ENCODE results near the gene VILL.

Gene VILL

DNA sequence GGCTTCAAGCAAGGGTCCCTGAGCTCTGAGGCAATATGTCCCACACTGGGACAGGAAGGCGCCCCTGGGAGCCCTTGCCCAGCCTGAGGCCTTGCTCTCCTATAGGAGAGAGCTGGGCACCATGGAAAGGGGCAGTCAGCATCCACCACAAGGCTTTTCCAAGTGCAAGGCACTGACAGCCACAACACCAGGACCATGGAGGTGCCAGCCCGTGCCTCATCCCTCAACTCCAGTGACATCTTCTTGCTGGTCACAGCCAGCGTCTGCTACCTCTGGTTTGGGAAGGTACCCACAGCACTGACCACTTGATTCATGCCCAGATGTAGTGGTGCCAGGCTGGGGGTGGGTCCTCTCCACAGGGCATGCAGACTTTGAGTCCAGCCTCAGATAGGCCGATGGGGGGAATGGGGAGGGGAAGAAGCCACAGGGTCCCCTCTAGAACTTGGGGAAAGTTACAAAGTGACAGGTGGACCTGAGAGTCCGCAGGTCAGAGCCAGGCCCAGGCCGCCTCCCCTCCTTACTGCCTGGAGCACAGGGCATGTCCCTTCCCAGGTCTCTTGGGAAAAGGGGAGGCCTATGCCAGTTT, 11.8 kb downstream of the VILL start:
- no peak for TF ChIP-seq CTCF (IDR thresholded peaks at IDR 0.05; ENCODE audit: extremely low read depth, insufficient read depth, missing control alignments)
- DNase-seq (ENCODE audit: low spot score) = no peak
- in situ Hi-C loops (cut with MboI; ENCODE audit: low pct_unique_long_range_greater_than_20kb, low sequenced_read_pairs, unreplicated experiment) = no loop called here

GRCh38 chr3:38002940-38003339, 12.4 kb downstream of the VILL start:
- in situ Hi-C loops (cut with MboI; ENCODE audit: low pct_unique_long_range_greater_than_20kb, low sequenced_read_pairs, unreplicated experiment) = no loop called here
- DNase-seq (ENCODE audit: low spot score) = no peak
- TF ChIP-seq CTCF (IDR thresholded peaks at IDR 0.05; ENCODE audit: extremely low read depth, insufficient read depth, missing control alignments) = no peak

- in situ Hi-C loops (cut with MboI; ENCODE audit: low pct_unique_long_range_greater_than_20kb, low sequenced_read_pairs, unreplicated experiment) = no loop called here
These were observed 12.8 kb downstream of the VILL start for GRCh38 chr3:38003371-38003816.

GRCh38 chr3:38003817-38004414, 13.3 kb downstream of the VILL start:
- in situ Hi-C loops (cut with MboI; ENCODE audit: low pct_unique_long_range_greater_than_20kb, low sequenced_read_pairs, unreplicated experiment) = no loop called here
- no peak for TF ChIP-seq CTCF (IDR thresholded peaks at IDR 0.05; ENCODE audit: extremely low read depth, insufficient read depth, missing control alignments)
- no peak for DNase-seq (ENCODE audit: low spot score)

More at GRCh38 chr3:38003371-38003816, 12.8 kb downstream of the VILL start:
- peak; percentile 72 for DNase-seq (ENCODE audit: low spot score)
- peak; percentile 88 for TF ChIP-seq CTCF (IDR thresholded peaks at IDR 0.05; ENCODE audit: extremely low read depth, insufficient read depth, missing control alignments)

- peak; percentile 62 for TF ChIP-seq CTCF (IDR thresholded peaks at IDR 0.05; ENCODE audit: extremely low read depth, insufficient read depth, missing control alignments)
- peak; percentile 63 for DNase-seq (ENCODE audit: low spot score)
- in situ Hi-C loops (cut with MboI; ENCODE audit: low pct_unique_long_range_greater_than_20kb, low sequenced_read_pairs, unreplicated experiment) = no loop called here
These were observed 14.0 kb downstream of the VILL start for GRCh38 chr3:38004415-38005075.

DNA sequence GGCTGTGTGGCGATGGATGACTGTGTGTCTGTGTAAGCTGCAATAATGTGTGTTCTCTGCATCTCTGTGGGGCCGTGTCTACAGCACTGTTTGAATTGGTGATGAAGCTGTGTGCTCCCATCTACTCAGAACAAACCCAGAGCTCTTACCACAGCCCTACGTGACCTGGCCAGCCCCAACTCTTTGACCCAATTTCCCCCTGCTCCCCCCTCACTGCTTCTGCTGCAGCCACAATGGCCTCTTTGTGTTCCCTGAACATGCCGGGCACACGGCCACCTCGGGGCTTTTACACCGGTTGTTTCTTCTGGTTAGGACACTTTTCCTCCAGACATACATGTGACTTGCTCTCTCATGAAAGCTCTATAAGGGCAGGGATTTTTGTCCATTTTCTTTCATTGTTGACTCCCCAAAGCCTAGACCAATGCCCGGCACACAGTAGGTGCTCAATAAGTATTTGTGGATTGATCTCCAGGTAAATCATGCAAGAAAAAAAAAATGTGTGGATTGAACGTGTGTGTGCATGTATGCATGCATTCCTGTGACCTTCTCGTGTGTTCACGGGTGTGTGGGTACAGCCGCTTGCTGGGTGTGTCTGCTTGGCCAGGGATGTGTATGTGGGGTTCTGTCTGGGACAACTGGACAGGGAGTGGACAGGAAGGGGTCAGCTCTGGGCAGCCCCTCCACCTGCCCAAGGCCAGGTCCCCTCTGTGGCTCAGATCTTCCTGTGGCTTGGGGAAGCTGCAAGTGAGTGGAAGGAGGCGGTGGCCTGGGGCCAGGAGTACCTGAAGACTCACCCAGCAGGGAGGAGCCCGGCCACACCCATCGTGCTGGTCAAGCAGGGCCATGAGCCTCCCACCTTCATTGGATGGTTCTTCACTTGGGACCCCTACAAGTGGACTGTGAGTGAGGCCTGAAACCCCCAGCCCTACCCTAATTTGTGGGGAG, 14.8 kb downstream of the VILL start:
- DNase-seq (ENCODE audit: low spot score) = no peak
- no peak for TF ChIP-seq CTCF (IDR thresholded peaks at IDR 0.05; ENCODE audit: extremely low read depth, insufficient read depth, missing control alignments)
- in situ Hi-C loops (cut with MboI; ENCODE audit: low pct_unique_long_range_greater_than_20kb, low sequenced_read_pairs, unreplicated experiment) = no loop called here

All from GM13977 (cell line).